GM18526 (cell line): Measurements from ENCODE around the gene MYH14.

Experiments
- POLR2A ChIP-seq: IDR thresholded peaks from 3 replicates; pipeline ENCODE4 v1.6.1; 2011; ENCODE audit not compliant: insufficient read length; ENCODE audit errors: extremely low read depth

Gene MYH14

GRCh38 chr19:50324331-50324730 is 120.9 kb downstream of the MYH14 start:
- TF ChIP-seq POLR2A: no peak

- TF ChIP-seq POLR2A: no peak
Observed at GRCh38 chr19:50325310-50326100, 122.1 kb downstream of the MYH14 start.

DNA sequence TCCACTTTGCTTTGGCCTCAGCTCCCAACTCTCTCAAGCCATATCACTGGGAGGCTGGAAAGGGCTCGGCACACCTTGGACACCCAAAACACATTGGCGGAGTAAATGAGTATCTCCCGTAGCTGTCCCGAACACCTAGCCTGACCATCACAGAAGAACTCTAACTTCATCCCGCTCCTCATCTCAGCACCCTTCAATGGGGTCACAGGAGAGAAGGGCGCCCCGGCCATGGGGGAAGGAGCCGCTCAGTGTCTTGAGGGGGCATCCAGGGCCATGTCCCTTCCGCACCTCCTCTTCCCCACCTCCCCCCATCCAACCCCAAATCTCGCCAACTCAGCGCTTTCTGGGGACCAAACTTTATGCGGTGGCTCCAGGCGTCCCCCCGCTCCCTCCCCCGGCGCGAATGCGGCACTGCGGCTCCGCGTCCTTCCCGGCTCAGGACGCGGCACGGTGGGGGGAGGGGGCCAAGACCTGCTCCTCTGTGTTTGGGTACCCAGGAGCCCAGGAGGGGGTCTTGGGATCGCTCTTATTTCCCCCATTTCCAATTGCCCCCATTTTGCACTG is 122.8 kb downstream of the MYH14 start:
- no peak for TF ChIP-seq POLR2A

DNA sequence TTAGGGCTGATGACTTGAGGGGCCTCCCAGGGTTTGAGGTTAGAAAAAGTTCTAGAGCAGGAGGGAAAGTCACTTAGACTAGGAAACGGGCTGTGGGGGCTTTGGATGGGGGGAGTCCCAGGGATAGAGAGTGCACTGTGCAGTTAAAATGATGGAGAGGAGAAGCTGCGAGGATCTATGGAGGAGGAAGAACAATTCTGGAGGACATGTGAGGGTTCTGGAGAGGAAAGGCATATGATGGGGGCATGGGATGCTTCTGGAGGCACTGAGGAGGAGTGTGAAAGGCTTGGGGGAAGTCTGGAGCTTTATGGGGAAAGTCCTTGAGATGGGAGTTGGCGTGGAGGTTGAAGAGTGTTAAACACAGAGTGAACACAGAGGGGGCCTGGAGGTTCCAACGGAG is 123.6 kb downstream of the MYH14 start:
- no peak for TF ChIP-seq POLR2A

GRCh38 chr19:50327461-50328223 is 124.2 kb downstream of the MYH14 start:
- TF ChIP-seq POLR2A: no peak

- no peak for TF ChIP-seq POLR2A
Observed at GRCh38 chr19:50328224-50328872, 124.9 kb downstream of the MYH14 start.

- no peak for TF ChIP-seq POLR2A
Observed at GRCh38 chr19:50328873-50329145, 125.4 kb downstream of the MYH14 start.

DNA sequence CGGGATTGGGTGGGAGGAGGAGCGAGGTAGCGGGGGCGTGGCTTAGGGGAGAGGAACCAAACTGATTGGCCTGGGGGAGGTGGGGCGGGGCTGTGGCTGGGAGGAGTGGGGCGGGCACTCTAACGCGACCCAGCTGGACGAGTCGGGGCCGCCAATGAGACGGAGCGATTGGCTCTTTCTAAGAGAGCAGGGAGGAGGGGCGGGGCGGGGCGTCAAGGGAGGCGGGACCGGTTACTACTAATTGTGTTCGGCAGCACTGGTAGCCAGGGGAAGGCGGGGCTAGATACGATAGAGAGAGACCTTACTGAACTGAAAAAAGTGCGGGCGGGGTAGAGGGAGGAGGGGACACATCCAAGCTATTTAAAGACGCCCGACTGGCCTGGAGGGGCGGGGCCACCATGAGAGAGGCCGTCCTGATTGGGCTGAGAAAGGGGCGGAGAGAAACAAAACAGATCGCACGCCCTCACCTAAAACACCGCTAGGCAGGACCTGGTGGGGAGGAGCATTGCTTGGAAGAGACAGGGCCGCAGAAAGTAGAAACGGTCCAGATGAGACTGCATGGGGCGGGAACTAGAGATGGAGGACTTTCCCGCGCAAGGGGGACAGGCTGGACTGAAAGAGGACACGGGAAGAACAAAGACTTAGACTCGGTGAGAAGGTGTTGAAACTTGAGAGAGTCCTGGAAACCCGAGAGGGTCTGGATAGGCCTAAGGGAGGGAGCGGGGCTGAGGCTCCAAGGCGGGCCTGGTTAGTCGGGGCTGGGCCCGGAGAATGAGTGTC is 125.9 kb downstream of the MYH14 start, which contains the start of gene KCNC3:
Gene KCNC3 (minus strand): TSS at position 232 of the 780 bp plus-strand sequence. CDS start 295 bp downstream, outside the sequence.
- TF ChIP-seq POLR2A: peak; percentile 30

- TF ChIP-seq POLR2A: peak; percentile 25
Observed at GRCh38 chr19:50330365-50331078, 127.1 kb downstream of the MYH14 start.

DNA sequence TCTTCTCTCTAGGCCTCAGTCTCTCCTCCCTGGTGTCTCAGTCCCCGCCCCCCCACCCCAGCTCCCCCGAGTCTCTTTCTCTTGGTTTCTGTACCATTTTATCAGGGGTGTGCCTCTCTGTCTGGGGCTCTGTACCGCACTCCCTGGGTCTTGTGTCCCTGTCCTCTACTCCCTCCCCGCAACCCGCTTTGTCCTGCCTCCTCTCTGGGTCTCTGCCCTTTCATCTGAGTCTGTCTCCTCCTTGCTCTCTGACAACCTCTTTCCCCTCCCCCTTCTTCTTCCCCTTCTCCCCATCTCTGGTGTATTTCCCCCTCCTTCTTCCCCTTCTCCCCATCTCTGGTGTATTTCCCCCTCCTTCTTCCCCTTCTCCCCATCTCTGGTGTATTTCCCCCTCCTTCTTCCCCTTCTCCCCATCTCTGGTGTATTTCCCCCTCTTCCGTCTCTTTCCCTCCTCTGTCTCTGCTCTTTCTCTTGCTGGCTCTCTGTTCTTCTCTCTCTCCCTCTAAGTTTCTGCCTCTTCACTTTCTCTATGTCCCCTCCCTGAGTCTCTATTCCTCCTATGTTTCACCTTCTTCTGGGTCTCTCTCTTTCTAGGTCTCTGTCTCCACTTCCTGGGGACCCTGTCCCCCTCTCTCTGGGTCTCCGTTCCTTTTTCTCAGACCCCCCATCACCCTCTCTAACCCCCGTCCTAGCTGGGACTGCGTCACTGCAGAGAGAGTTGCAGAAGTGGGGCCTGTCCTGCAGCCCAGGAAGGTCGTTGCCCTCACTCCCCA is 128.0 kb downstream of the MYH14 start:
- no peak for TF ChIP-seq POLR2A

DNA sequence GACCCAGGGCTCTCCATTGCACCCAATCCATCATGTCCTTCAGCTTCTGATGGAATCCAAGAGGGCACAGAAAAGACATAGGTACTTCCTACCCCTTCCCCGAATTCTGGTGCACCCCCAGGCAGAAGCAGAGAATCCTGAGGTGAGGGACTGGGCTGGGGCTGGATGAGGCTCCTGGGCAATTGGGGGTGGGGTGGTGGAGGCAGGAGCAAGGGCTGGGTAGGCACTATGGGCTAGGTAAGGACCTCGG is 128.5 kb downstream of the MYH14 start:
- TF ChIP-seq POLR2A: no peak

DNA sequence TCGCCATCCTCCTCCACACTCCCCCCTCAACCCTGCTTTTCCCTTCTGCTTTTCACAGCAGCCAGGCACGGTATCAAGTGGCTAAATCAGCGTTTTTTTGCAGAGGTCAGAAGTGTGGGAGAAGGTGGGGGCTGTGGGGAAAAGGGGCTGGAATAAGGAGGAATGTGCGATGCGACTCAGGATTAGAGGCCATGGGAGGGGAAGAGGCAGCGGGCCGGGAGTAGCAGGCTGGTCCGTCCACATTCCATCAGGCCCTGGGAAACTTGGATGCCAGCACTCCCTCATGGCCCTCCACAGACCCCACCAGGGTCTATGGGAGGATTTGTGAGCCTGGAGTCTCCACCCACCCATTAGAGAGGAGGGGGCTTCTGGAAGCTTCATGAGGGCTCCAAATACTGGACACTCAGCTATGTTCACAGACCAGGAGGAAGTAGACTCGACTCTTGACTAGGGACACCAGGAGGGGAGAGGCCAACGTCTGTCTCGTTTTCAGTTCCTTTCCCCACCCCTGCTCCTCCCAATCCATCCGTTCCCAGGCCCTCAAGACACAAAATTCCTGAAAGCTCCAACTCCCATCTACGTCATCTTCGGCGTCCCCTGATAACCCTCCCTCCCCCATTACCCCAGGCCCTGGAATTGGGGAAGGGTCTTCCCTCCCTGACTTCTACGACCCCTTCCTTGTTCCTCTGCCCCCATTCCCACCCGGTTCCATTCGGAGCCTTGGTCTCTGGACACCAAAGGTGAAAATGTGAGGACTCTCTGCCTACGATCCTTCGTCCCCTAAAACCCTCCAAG is 129.0 kb downstream of the MYH14 start:
- TF ChIP-seq POLR2A: no peak

- peak; percentile 22 for TF ChIP-seq POLR2A
Observed at GRCh38 chr19:50333235-50333736, 129.9 kb downstream of the MYH14 start.
